Panc1 (cell line): ENCODE measurements around the gene OR5B17. TPM values are rescaled to one million over a fixed set of nuclear protein-coding genes. Genes with fewer than 3 reads are reported as not detected.

Experiments
- ATAC-seq: fragments of 200-7000 bp; cut with Tn5 transposase; 2 replicates; pipeline ENCODE4 v1.9.1; 2020; ENCODE audit warnings: mild to moderate bottlenecking, moderate library complexity
- BruUV-seq: library from RNA; stranded (reverse); fragments of 400-500 nt; replicated peaks from 2 replicates; lab custom pipeline; 2021; lab: Mats Ljungman, UMichigan
- CTCF ChIA-PET: fragments of 300-600 bp; sonication (Branson Sonifier 250); formaldehyde crosslinking; loops from one replicate; lab custom pipeline; 2022; ENCODE audit warnings: antibody characterized with exemption; lab: Charles Lee
- POLR2A ChIA-PET: fragments of 300-600 bp; sonication (Branson Sonifier 250); formaldehyde crosslinking; loops from one replicate; lab custom pipeline; 2022; ENCODE audit warnings: antibody characterized with exemption; lab: Charles Lee
- DNase-seq: peaks from one replicate; pipeline ENCODE4 v3.0.0-alpha.2; 2010; ENCODE audit warnings: low read depth, low spot score
- H3K27ac ChIP-seq: 2 replicates; pipeline ENCODE4 v1.5.1; 2011; ENCODE audit warnings: mild to moderate bottlenecking, low read length, inconsistent platforms
- H3K27me3 ChIP-seq: fragments of 200-500 bp; sonication (Bioruptor generic); 2 replicates; pipeline ENCODE4 v1.6.0; 2014; ENCODE audit warnings: low read length, inconsistent platforms; ENCODE audit not compliant: control insufficient read depth, insufficient read depth
- H3K36me3 ChIP-seq: fragments of 200-500 bp; sonication (Bioruptor generic); 2 replicates; pipeline ENCODE4 v1.5.1; 2014; ENCODE audit warnings: inconsistent platforms, mild to moderate bottlenecking, low read length, moderate library complexity; ENCODE audit not compliant: control insufficient read depth, insufficient read depth
- H3K4me1 ChIP-seq: 2 replicates; pipeline ENCODE4 v1.5.1; 2011; ENCODE audit warnings: inconsistent platforms, mild to moderate bottlenecking, low read length, moderate library complexity; ENCODE audit not compliant: control insufficient read depth, insufficient read depth
- H3K4me3 ChIP-seq, 2 experiments: 2 replicates each; pipeline ENCODE4 v1.5.1; 2011 to 2012; ENCODE audit warnings: low read depth in 2 of 2, low read length in 2 of 2, mild to moderate bottlenecking in 2 of 2, inconsistent platforms in 1 of 2, moderate library complexity in 1 of 2
- H3K9me3 ChIP-seq: fragments of 200-500 bp; sonication (Bioruptor generic); 2 replicates; pipeline ENCODE4 v1.5.1; 2014; ENCODE audit warnings: low read depth, mild to moderate bottlenecking, inconsistent platforms, low read length, moderate library complexity; ENCODE audit not compliant: control insufficient read depth, insufficient read depth
- CTCF ChIP-seq: fragments of 450-650 bp; IDR thresholded peaks from 2 replicates; pipeline ENCODE4 v1.5.1; 2017; ENCODE audit warnings: mild to moderate bottlenecking
- POLR2AphosphoS5 ChIP-seq: IDR thresholded peaks from 2 replicates; pipeline ENCODE4 v1.6.1; 2012; ENCODE audit warnings: mild to moderate bottlenecking, low read depth, low read length, moderate library complexity
- SIN3A ChIP-seq: IDR thresholded peaks from 2 replicates; pipeline ENCODE4 v1.6.1; 2012; ENCODE audit warnings: low read depth, mild to moderate bottlenecking, low read length, moderate library complexity, borderline replicate concordance; ENCODE audit not compliant: insufficient read depth
- TCF7L2 ChIP-seq: IDR thresholded peaks from 2 replicates; pipeline ENCODE4 v1.6.1; 2011; ENCODE audit warnings: mild to moderate bottlenecking, low read depth, low read length, inconsistent platforms
- in situ Hi-C: cut with HindIII; loops from 2 replicates; pipeline ENCODE4 v1.10.0; 2016; ENCODE audit warnings: low sequenced_read_pairs, low pct_unique_long_range_greater_than_20kb
- intact Hi-C: fragments of 100-400 bp; cut with micrococcal nuclease; formaldehyde crosslinking; loops from one replicate; pipeline ENCODE4 v1.10.0; 2022; ENCODE audit not compliant: unreplicated experiment
- total RNA-seq: library from RNA; stranded (reverse); gene quantifications from one replicate; pipeline ENCODE4 v1.2.1, GENCODE V29; 2021; ENCODE audit not compliant: unreplicated experiment
- TF ChIP-seq, protein P1 (sequence below), 2 experiments: IDR thresholded peaks; 2 replicates each; pipeline ENCODE4 v1.6.1; 2011 to 2012; ENCODE audit warnings: low read depth in 2 of 2, control low read depth in 1 of 2, low read length in 1 of 2, mild to moderate bottlenecking in 1 of 2, moderate library complexity in 1 of 2; ENCODE audit not compliant: insufficient read depth in 1 of 2

Gene OR5B17
- total RNA-seq, 1 experiment from 2014 or later = not detected

GRCh38 chr11:58345204-58345603 is 13.7 kb downstream of the OR5B17 start:
- no peak overlapping the region for H3K4me3 ChIP-seq
- H3K9me3 ChIP-seq = no peaks in the 10 kb centered on the region
- H3K36me3 ChIP-seq = no peaks in the 10 kb centered on the region
- intact Hi-C loops = no loop called here
- CTCF ChIA-PET = no interaction called here
- POLR2A ChIA-PET = no interaction called here
- no TSS peak for BruUV-seq
- H3K4me1 ChIP-seq = no peaks in the 10 kb centered on the region
- no peak for DNase-seq
- ATAC-seq = no peak
- H3K27ac ChIP-seq = no peak overlapping the region
- TF ChIP-seq, protein P1, sequence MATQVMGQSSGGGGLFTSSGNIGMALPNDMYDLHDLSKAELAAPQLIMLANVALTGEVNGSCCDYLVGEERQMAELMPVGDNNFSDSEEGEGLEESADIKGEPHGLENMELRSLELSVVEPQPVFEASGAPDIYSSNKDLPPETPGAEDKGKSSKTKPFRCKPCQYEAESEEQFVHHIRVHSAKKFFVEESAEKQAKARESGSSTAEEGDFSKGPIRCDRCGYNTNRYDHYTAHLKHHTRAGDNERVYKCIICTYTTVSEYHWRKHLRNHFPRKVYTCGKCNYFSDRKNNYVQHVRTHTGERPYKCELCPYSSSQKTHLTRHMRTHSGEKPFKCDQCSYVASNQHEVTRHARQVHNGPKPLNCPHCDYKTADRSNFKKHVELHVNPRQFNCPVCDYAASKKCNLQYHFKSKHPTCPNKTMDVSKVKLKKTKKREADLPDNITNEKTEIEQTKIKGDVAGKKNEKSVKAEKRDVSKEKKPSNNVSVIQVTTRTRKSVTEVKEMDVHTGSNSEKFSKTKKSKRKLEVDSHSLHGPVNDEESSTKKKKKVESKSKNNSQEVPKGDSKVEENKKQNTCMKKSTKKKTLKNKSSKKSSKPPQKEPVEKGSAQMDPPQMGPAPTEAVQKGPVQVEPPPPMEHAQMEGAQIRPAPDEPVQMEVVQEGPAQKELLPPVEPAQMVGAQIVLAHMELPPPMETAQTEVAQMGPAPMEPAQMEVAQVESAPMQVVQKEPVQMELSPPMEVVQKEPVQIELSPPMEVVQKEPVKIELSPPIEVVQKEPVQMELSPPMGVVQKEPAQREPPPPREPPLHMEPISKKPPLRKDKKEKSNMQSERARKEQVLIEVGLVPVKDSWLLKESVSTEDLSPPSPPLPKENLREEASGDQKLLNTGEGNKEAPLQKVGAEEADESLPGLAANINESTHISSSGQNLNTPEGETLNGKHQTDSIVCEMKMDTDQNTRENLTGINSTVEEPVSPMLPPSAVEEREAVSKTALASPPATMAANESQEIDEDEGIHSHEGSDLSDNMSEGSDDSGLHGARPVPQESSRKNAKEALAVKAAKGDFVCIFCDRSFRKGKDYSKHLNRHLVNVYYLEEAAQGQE (IDR thresholded peaks at IDR 0.05; ENCODE audit: insufficient read depth in 1 of 2, low read depth in 2 of 2, low read length in 1 of 2) = no peak
- TF ChIP-seq TCF7L2 = no peak
- no peaks in the 10 kb centered on the region for H3K27me3 ChIP-seq
- in situ Hi-C loops = no loop called here

- TF ChIP-seq TCF7L2 (no peak), SIN3A (no peak), POLR2AphosphoS5 (no peak), CTCF (no peak)
- TF ChIP-seq, protein P1 (IDR thresholded peaks at IDR 0.05; ENCODE audit: insufficient read depth in 1 of 2, low read depth in 2 of 2, low read length in 1 of 2) = no peak
- no peak for DNase-seq
- Histone ChIP-seq H3K27me3 (no peaks in the 10 kb centered on the region), H3K36me3 (no peaks in the 10 kb centered on the region), H3K9me3 (no peaks in the 10 kb centered on the region), H3K4me1 (no peaks in the 10 kb centered on the region), H3K4me3 (no peak overlapping the region), H3K27ac (no peak overlapping the region)
- CTCF ChIA-PET = no interaction called here
- no peak for ATAC-seq
- in situ Hi-C loops = no loop called here
- BruUV-seq = no TSS peak
- POLR2A ChIA-PET = no interaction called here
- intact Hi-C loops = no loop called here
Observed at GRCh38 chr11:58334708-58335107, 24.2 kb downstream of the OR5B17 start.
